ENCODE data around the gene UNC5CL. TPM values are rescaled to one million over a fixed set of nuclear protein-coding genes. Genes with fewer than 3 reads are reported as not detected.

Gene UNC5CL
- total RNA-seq, 1 experiment from 2014 or later: 2.2 TPM

DNA sequence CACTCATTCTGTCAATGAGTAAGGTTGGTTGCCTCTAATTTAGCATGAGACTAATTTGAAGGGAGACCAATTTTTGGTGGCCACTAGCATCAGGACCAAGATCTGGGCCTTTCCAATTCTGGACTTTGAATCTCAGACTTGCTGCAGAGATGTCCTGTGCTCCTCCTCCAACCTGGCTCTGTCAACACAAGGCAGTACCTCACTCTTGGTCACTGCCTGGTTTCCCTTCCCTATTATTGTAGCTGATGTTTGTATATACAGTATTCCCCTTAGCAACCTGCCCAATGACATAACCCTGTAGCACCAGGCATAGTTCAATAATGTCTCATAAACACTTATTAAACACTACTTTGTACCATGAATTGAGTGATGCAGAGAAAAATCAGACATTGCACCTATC, 50.4 kb downstream of the UNC5CL start:
- ChIA-PET POLR2A (no interaction called here), RAD21 (ENCODE audit: low non-redundant PET in 1 of 2, low total read pairs in 2 of 2, uncharacterized antibody in 2 of 2, unreplicated experiment in 2 of 2) (no interaction called here), CTCF (no interaction called here)
- no peaks in the 10 kb centered on the region for H3K9me2 ChIP-seq (ENCODE audit: insufficient read depth)
- H3K79me2 ChIP-seq (ENCODE audit: insufficient read depth, low read length): no peaks in the 10 kb centered on the region
- BruUV-seq (replicated peaks): no TSS peak
- DNase-seq (ENCODE audit: low read depth, low spot score) (no peak), ATAC-seq (no peak)
- H4K20me1 ChIP-seq (ENCODE audit: insufficient read depth): no peaks in the 10 kb centered on the region
- H3K4me2 ChIP-seq (ENCODE audit: low read length): no peak overlapping the region
- intact Hi-C loops (cut with micrococcal nuclease): no loop called here
- H2AFZ ChIP-seq (ENCODE audit: low read depth, low read length, poor library complexity, severe bottlenecking): no peak overlapping the region
- peaks cover 11% of the 10 kb centered on the region; the same call in 1 of the 2 replicates for H3K27me3 ChIP-seq (ENCODE audit: insufficient read depth, low read length)
- no peak overlapping the region for H3K9ac ChIP-seq (ENCODE audit: low read length)
- H3K9me3 ChIP-seq (ENCODE audit: control insufficient read depth in 1 of 2, insufficient read depth in 1 of 2, low read depth in 1 of 2, low read length in 2 of 2): no peaks in the 10 kb centered on the region
- no peaks in the 10 kb centered on the region for H3K36me3 ChIP-seq (ENCODE audit: control insufficient read depth in 1 of 2, insufficient read depth in 2 of 2, low read length in 2 of 2)
- H3K27ac ChIP-seq (ENCODE audit: low read depth, low read length): no peak overlapping the region
- TF ChIP-seq ZNF274 (IDR thresholded peaks at IDR 0.05; ENCODE audit: low read depth, low read length) (no peak), ZFX (IDR thresholded peaks at IDR 0.05) (no peak), TCF7L2 (IDR thresholded peaks at IDR 0.05; ENCODE audit: borderline replicate concordance, extremely low read depth, insufficient read depth, insufficient read length) (no peak), POLR2A (IDR thresholded peaks at IDR 0.05; ENCODE audit: borderline replicate concordance, extremely low read depth, insufficient read depth, insufficient read length) (no peak), REST (IDR thresholded peaks at IDR 0.05; ENCODE audit: low read depth) (no peak), CBX3 (IDR thresholded peaks at IDR 0.05; ENCODE audit: low read depth) (no peak), POLR2AphosphoS5 (IDR thresholded peaks at IDR 0.05; ENCODE audit: low read depth, low read length) (no peak), ELF1 (IDR thresholded peaks at IDR 0.05; ENCODE audit: borderline replicate concordance, low read depth) (no peak), CEBPB (IDR thresholded peaks at IDR 0.05; ENCODE audit: low read depth) (no peak), EZH2phosphoT487 (IDR thresholded peaks at IDR 0.05; ENCODE audit: borderline replicate concordance) (no peak), SP1 (IDR thresholded peaks at IDR 0.05; ENCODE audit: low read depth) (no peak)
- TF ChIP-seq, protein P1, sequence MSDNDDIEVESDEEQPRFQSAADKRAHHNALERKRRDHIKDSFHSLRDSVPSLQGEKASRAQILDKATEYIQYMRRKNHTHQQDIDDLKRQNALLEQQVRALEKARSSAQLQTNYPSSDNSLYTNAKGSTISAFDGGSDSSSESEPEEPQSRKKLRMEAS (IDR thresholded peaks at IDR 0.05): no peak
- H3K4me1 ChIP-seq (ENCODE audit: control insufficient read depth in 1 of 2, insufficient read depth in 2 of 2, low read length in 2 of 2): peaks cover 0 to 6% of the 10 kb centered on the region in 2 experiments; a peak in 1 of 4 replicates
- H3K4me3 ChIP-seq (replicated peaks in 1 of 2; ENCODE audit: low read depth in 1 of 2, low read length in 2 of 2): no peak overlapping the region
